GM10248 (cell line): ENCODE measurements around the gene TTPAL.

ENCODE experiments used
- CTCF ChIA-PET: fragments of 300-600 bp; sonication (Branson Sonifier 250); formaldehyde crosslinking; extraction: SDS; loops from one replicate; lab custom pipeline; 2021; ENCODE audit warnings: antibody characterized with exemption; lab: Yijun Ruan, JAX
- POLR2A ChIA-PET: fragments of 350-650 bp; sonication (Branson Sonifier 250); formaldehyde crosslinking; extraction: SDS; loops from one replicate; lab custom pipeline; 2020; ENCODE audit warnings: antibody characterized with exemption; lab: Yijun Ruan, JAX
- DNase-seq: peaks from one replicate; pipeline ENCODE4 v3.0.0; 2012; ENCODE audit errors: extremely low spot score
- CTCF ChIP-seq: IDR thresholded peaks from 2 replicates; pipeline ENCODE4 v1.5.1; 2012; ENCODE audit warnings: mild to moderate bottlenecking, low read depth; ENCODE audit errors: extremely low read depth, missing control alignments, control extremely low read depth

The TTPAL gene

GRCh38 chr20:44450281-44450889, 25.3 kb upstream of the TTPAL start:
- no peak for TF ChIP-seq CTCF
- POLR2A ChIA-PET = no interaction called here
- no peak for DNase-seq
- CTCF ChIA-PET = interaction anchor here (1.2 to 2.9 kb wide), 3 partner anchors 9 to 160 kb away, joined by 4 to 8 read pairs (median 5); no protein-coding TSS in a partner anchor

- ChIA-PET CTCF (interaction anchor here (1.3 to 2.9 kb wide), 2 partner anchors 61 to 159 kb away, joined by 5 to 8 read pairs; no protein-coding TSS in a partner anchor), POLR2A (no interaction called here)
- TF ChIP-seq CTCF = no peak
- no peak for DNase-seq
Measured at GRCh38 chr20:44450903-44451450, 24.7 kb upstream of the TTPAL start.

- POLR2A ChIA-PET = no interaction called here
- DNase-seq = no peak
- no peak for TF ChIP-seq CTCF
- CTCF ChIA-PET = interaction anchor here (1.0 to 1.5 kb wide), 2 partner anchors 17 to 28 kb away, joined by 3 to 4 read pairs; no protein-coding TSS in a partner anchor
Measured at GRCh38 chr20:44454306-44454963, 21.2 kb upstream of the TTPAL start.

GRCh38 chr20:44455126-44455525, 20.5 kb upstream of the TTPAL start:
- ChIA-PET POLR2A (no interaction called here), CTCF (no interaction called here)
- TF ChIP-seq CTCF = no peak
- no peak for DNase-seq

- TF ChIP-seq CTCF = no peak
- no peak for DNase-seq
- CTCF ChIA-PET = interaction anchor here (1.5 kb wide), 1 partner anchor 21 kb away, joined by 3 read pairs; no protein-coding TSS in a partner anchor
- POLR2A ChIA-PET = no interaction called here
Measured at GRCh38 chr20:44456611-44457010, 19.1 kb upstream of the TTPAL start.

GRCh38 chr20:44457016-44457415, 18.7 kb upstream of the TTPAL start:
- ChIA-PET CTCF (interaction anchor here (1.5 kb wide), 1 partner anchor 21 kb away, joined by 3 read pairs; no protein-coding TSS in a partner anchor), POLR2A (no interaction called here)
- no peak for DNase-seq
- no peak for TF ChIP-seq CTCF
